ENCODE data around the gene CPT1C. TPM values are rescaled to one million over a fixed set of nuclear protein-coding genes. Genes with fewer than 3 reads are reported as not detected.

Gene CPT1C
- total RNA-seq = 16.8 and 21.6 TPM in 2 replicates

GRCh38 chr19:49690656-49691242 is at the start of gene CPT1C:
Gene CPT1C, plus strand, starts transcription at chr19:49691116. Its CDS starts 1,137 bp downstream, at chr19:49692253.

GRCh38 chr19:49641688-49642491 is 49.0 kb upstream of the CPT1C start, which contains the start of gene SCAF1:
Gene SCAF1, plus strand, starts transcription at chr19:49642209. Its CDS starts 2,818 bp downstream, at chr19:49645027.

GRCh38 chr19:49665351-49666119 is 25.4 kb upstream of the CPT1C start, which contains the start of the genes BCL2L12 and IRF3:
Gene BCL2L12, plus strand, starts transcription at chr19:49665933. Its CDS starts 760 bp downstream, at chr19:49666693.
Gene IRF3, minus strand, starts transcription at chr19:49665857. Its CDS starts 1,019 bp downstream, at chr19:49664838.

GRCh38 chr19:49677231-49677900 is 13.6 kb upstream of the CPT1C start, which contains the start of gene PRMT1:
Gene PRMT1, plus strand, starts transcription at chr19:49677271. Its CDS starts 10 bp downstream, at chr19:49677281.

GRCh38 chr19:49689133-49690078 is 1.5 kb upstream of the CPT1C start, which contains the start of gene ADM5:
Gene ADM5, plus strand, starts transcription at chr19:49689594. Its CDS starts 244 bp downstream, at chr19:49689838.

GRCh38 chr19:49763230-49763629 is 72.3 kb downstream of the CPT1C start, which contains the start of gene TSKS:
Gene TSKS, minus strand, starts transcription at chr19:49763306. Its CDS starts 59 bp downstream, at chr19:49763247.

Small RNA genes lying within 50 kb of the gene (small RNA-seq; reads per million reads assigned to genes)
- gene MIR5088 = not detected

Other genes starting within 250 kb of the CPT1C start
- gene SLC17A7, start 249.6 kb upstream of the CPT1C start, total RNA-seq = under 0.01 TPM in 1 of 2 replicates, not detected in the other
- gene PIH1D1, start 239.3 kb upstream of the CPT1C start, total RNA-seq = 59.1 and 62.8 TPM in 2 replicates
- gene ALDH16A1, start 237.9 kb upstream of the CPT1C start, total RNA-seq = 19.7 and 22.1 TPM in 2 replicates
- 5.0 and 5.2 TPM in 2 replicates for gene FLT3LG, start 216.9 kb upstream of the CPT1C start, total RNA-seq
- gene RPL13A, start 203.5 kb upstream of the CPT1C start, total RNA-seq = 1,376 and 2,288 TPM in 2 replicates
- gene RPS11, start 194.7 kb upstream of the CPT1C start, total RNA-seq = 2,902 and 3,041 TPM in 2 replicates
- gene FCGRT, start 178.5 kb upstream of the CPT1C start, total RNA-seq = 50.0 and 52.4 TPM in 2 replicates
- 221 and 248 TPM in 2 replicates for gene RCN3, start 163.1 kb upstream of the CPT1C start, total RNA-seq
- gene NOSIP, start 110.6 kb upstream of the CPT1C start, total RNA-seq = 45.3 and 50.4 TPM in 2 replicates
- gene PRRG2, start 109.8 kb upstream of the CPT1C start, total RNA-seq = 0.22 and 0.26 TPM in 2 replicates
- gene PRR12, start 99.9 kb upstream of the CPT1C start, total RNA-seq = 2.8 and 6.1 TPM in 2 replicates
- 28.4 and 38.3 TPM in 2 replicates for gene RRAS, start 51.0 kb upstream of the CPT1C start, total RNA-seq
- gene SCAF1, start 48.9 kb upstream of the CPT1C start, total RNA-seq = 13.1 and 15.2 TPM in 2 replicates
- 22.5 and 25.0 TPM in 2 replicates for gene IRF3, start 25.3 kb upstream of the CPT1C start, total RNA-seq
- 3.5 and 5.2 TPM in 2 replicates for gene BCL2L12, start 25.2 kb upstream of the CPT1C start, total RNA-seq
- 106 and 127 TPM in 2 replicates for gene PRMT1, start 13.8 kb upstream of the CPT1C start, total RNA-seq
- 0.32 and 0.39 TPM in 2 replicates for gene ADM5, start 1.5 kb upstream of the CPT1C start, total RNA-seq
- gene TSKS, start 72.2 kb downstream of the CPT1C start, total RNA-seq = 0.13 and 0.32 TPM in 2 replicates
- 91.9 and 94.0 TPM in 2 replicates for gene AP2A1, start 75.9 kb downstream of the CPT1C start, total RNA-seq
- 11.8 and 15.2 TPM in 2 replicates for gene FUZ, start 122.2 kb downstream of the CPT1C start, total RNA-seq
- 18.8 and 21.6 TPM in 2 replicates for gene MED25, start 127.2 kb downstream of the CPT1C start, total RNA-seq
- gene PTOV1, start 160.0 kb downstream of the CPT1C start, total RNA-seq = 37.2 and 42.2 TPM in 2 replicates
- 28.5 and 32.5 TPM in 2 replicates for gene PNKP, start 176.5 kb downstream of the CPT1C start, total RNA-seq
- 10.9 and 14.0 TPM in 2 replicates for gene AKT1S1, start 186.2 kb downstream of the CPT1C start, total RNA-seq
- gene TBC1D17, start 186.6 kb downstream of the CPT1C start, total RNA-seq = 10.6 and 14.2 TPM in 2 replicates
- gene IL4I1, start 205.8 kb downstream of the CPT1C start, total RNA-seq = 0.65 and 1.6 TPM in 2 replicates
- gene ATF5, start 238.1 kb downstream of the CPT1C start, total RNA-seq = 9.1 and 11.5 TPM in 2 replicates
- 27.8 and 28.0 TPM in 2 replicates for gene NUP62, start 238.4 kb downstream of the CPT1C start, total RNA-seq

All from articular chondrocyte of knee joint (primary cell).